SH-SY5Y (cell line): Measurements from ENCODE around the gene ABR.

Experiments used
- GATA2 ChIP-seq: IDR thresholded peaks from 2 replicates; pipeline ENCODE4 v1.6.1; 2011; ENCODE audit warnings: mild to moderate bottlenecking, low read depth, low read length
- GATA3 ChIP-seq: IDR thresholded peaks from 2 replicates; pipeline ENCODE4 v1.6.1; 2011; ENCODE audit warnings: low read depth, mild to moderate bottlenecking, low read length, moderate library complexity

GRCh38 chr17:1049446-1050225, 130.1 kb downstream of the ABR start:
- no peak for TF ChIP-seq GATA2
- no peak for TF ChIP-seq GATA3
